Osteocyte (in vitro differentiated cells): Measurements from ENCODE around the gene SAG. TPM values are rescaled to one million over a fixed set of nuclear protein-coding genes. Genes with fewer than 3 reads are reported as not detected.

Source experiments
- DNase-seq: peaks from one replicate; pipeline ENCODE4 v3.0.0; 2021; ENCODE audit warnings: mixed read lengths; ENCODE audit not compliant: unreplicated experiment; ENCODE audit errors: extremely low spot score
- H3K27ac Mint-ChIP-seq: one replicate; pipeline ENCODE4 v1.8.0; 2021; ENCODE audit warnings: mild to moderate bottlenecking, mixed read lengths; ENCODE audit not compliant: unreplicated experiment
- H3K27me3 Mint-ChIP-seq: one replicate; pipeline ENCODE4 v1.8.0; 2021; ENCODE audit warnings: mixed read lengths; ENCODE audit not compliant: unreplicated experiment
- H3K36me3 Mint-ChIP-seq: one replicate; pipeline ENCODE4 v1.8.0; 2021; ENCODE audit warnings: mixed read lengths; ENCODE audit not compliant: unreplicated experiment
- H3K4me1 Mint-ChIP-seq: one replicate; pipeline ENCODE4 v1.8.0; 2021; ENCODE audit warnings: mixed read lengths; ENCODE audit not compliant: unreplicated experiment
- H3K4me3 Mint-ChIP-seq: one replicate; pipeline ENCODE4 v1.8.0; 2021; ENCODE audit warnings: mild to moderate bottlenecking, moderate library complexity, mixed read lengths; ENCODE audit not compliant: unreplicated experiment
- H3K9me3 Mint-ChIP-seq: one replicate; pipeline ENCODE4 v1.8.0; 2021; ENCODE audit warnings: mixed read lengths; ENCODE audit not compliant: unreplicated experiment
- CTCF ChIP-seq: fragments of 200-600 bp; sonication (generic); IDR thresholded peaks from 2 replicates; pipeline ENCODE4 v1.5.0; 2021; ENCODE audit warnings: antibody characterized with exemption, mild to moderate bottlenecking, moderate library complexity
- total RNA-seq: library from RNA; stranded (reverse); gene quantifications from 2 replicates; pipeline ENCODE4 v1.2.1, GENCODE V29; 2021

SAG gene
- total RNA-seq, 1 donor from 2014 or later = not detected

DNA sequence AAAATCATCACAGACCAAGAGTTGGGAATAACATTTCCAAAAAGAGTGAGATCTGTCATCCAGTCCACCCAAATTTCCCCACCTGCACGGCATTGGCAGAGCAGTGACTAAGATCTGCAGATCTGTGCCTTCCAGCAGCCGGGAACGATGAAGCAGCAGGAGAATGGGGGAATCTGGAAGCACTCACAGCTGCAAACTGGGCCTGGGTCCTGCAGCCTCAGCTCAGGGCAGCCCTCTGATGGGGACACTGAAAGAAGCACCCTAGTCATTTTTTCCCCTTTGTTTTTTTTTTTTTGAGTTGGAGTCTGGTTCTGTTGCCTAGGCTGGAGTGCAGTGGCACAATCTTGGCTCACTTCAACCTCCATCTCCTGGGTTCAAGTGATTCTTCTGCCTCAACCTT, 4.4 kb upstream of the SAG start:
- TF ChIP-seq CTCF = no peak
- DNase-seq = no peak
- no peaks in the 10 kb centered on the region for H3K36me3 Mint-ChIP-seq
- H3K4me1 Mint-ChIP-seq = no peaks in the 10 kb centered on the region
- no peak overlapping the region for H3K4me3 Mint-ChIP-seq
- no peaks in the 10 kb centered on the region for H3K9me3 Mint-ChIP-seq
- no peaks in the 10 kb centered on the region for H3K27me3 Mint-ChIP-seq
- H3K27ac Mint-ChIP-seq = no peak overlapping the region

DNA sequence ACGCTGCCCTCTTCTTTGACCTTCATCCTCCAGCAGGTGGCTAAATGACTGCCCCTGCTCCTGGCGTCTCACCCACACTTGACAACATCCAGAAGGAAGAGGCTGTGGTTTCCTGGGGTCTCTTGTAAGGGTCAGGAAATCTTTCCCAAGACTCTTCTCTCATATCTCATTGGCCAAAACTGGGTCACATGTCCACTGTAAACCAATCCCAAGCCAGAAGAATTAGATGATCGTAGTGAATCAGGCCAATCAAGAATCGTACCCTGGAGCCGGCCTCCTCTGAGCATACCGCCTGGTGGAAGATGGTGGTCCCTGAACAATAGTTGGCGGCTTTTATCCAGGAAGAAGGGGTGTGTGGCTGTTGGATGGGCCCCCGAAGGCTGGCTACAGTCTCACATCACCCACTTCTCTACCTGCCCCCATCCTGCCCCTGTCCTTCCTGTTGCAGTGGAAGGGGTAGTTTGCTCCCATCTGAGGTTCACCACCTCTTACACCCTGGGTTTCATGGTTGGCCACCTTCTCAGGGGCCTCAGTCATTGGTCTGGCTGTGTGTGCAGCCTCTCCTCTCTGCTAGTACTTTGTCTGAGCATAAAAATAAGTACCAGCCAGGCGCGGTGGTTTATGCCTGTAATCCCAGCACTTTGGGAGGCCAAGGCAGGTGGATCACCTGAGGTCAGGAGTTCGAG, 3.8 kb downstream of the SAG start:
- Mint-ChIP-seq H3K36me3 (no peaks in the 10 kb centered on the region), H3K4me1 (no peaks in the 10 kb centered on the region), H3K27me3 (peaks cover 10% of the 10 kb centered on the region), H3K9me3 (no peaks in the 10 kb centered on the region), H3K27ac (no peak overlapping the region), H3K4me3 (no peak overlapping the region)
- no peak for TF ChIP-seq CTCF
- DNase-seq = no peak

DNA sequence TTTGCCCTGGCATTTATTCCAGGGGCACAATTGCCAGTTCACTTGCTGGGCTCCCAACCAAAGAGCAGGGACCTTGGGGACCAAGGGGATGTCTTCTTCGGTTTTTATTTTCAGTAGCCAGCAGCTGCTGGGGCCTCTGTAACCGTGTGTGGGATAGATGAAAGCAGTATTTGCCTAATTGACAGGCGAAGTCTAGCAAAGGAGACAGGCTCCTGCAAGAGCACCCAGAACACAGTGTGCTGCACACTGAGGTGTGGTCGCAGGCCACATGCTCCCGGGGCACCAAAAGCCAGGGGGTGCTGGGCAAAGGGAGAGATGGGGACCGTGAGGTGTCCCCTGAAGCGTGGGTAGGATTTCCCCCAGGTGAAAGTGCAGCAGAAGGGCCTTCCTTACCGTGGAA, 5.3 kb downstream of the SAG start:
- TF ChIP-seq CTCF = no peak
- no peaks in the 10 kb centered on the region for H3K36me3 Mint-ChIP-seq
- no peaks in the 10 kb centered on the region for H3K4me1 Mint-ChIP-seq
- no peak for DNase-seq
- peaks cover 10% of the 10 kb centered on the region for H3K27me3 Mint-ChIP-seq
- no peak overlapping the region for H3K27ac Mint-ChIP-seq
- H3K4me3 Mint-ChIP-seq = no peak overlapping the region
- H3K9me3 Mint-ChIP-seq = peaks cover 3% of the 10 kb centered on the region

GRCh38 chr2:233314180-233314925, 6.7 kb downstream of the SAG start:
- Mint-ChIP-seq H3K4me3 (no peak overlapping the region), H3K4me1 (no peaks in the 10 kb centered on the region), H3K9me3 (peaks cover 3% of the 10 kb centered on the region), H3K36me3 (no peaks in the 10 kb centered on the region), H3K27ac (no peak overlapping the region), H3K27me3 (peaks cover 18% of the 10 kb centered on the region)
- TF ChIP-seq CTCF = no peak
- DNase-seq = no peak

- Mint-ChIP-seq H3K4me1 (no peaks in the 10 kb centered on the region), H3K27ac (no peak overlapping the region), H3K27me3 (peaks cover 19% of the 10 kb centered on the region), H3K9me3 (peaks cover 3% of the 10 kb centered on the region), H3K36me3 (no peaks in the 10 kb centered on the region), H3K4me3 (no peak overlapping the region)
- no peak for TF ChIP-seq CTCF
- DNase-seq = no peak
Observed at GRCh38 chr2:233317196-233317943, 9.8 kb downstream of the SAG start.
